H1 (cell line): ENCODE measurements around the gene CORO7. TPM values are rescaled to one million over a fixed set of nuclear protein-coding genes. Genes with fewer than 3 reads are reported as not detected.
A peak's percentile ranks its signal among the peaks of the same experiment; 100 is the strongest.

Source experiments
- GTF2F1 ChIP-seq: IDR thresholded peaks from 2 replicates; pipeline ENCODE4 v1.6.1; 2012; ENCODE audit warnings: low read depth, low read length, improper control_type of control experiment, borderline replicate concordance
- HDAC6 ChIP-seq: IDR thresholded peaks from one replicate; pipeline ENCODE4 v1.7.1; 2012; ENCODE audit warnings: low read depth, mild to moderate bottlenecking, inconsistent platforms, low read length, moderate library complexity
- RAD21 ChIP-seq, 2 experiments: IDR thresholded peaks in 1 of 2; conservative IDR thresholded peaks in 1 of 2; 2 replicates each; pipeline ENCODE4 v1.6.1; 2011; ENCODE audit warnings: low read depth in 2 of 2, low read length in 2 of 2, improper control_type of control experiment in 1 of 2, inconsistent platforms in 1 of 2, mild to moderate bottlenecking in 1 of 2, moderate library complexity in 1 of 2
- RXRA ChIP-seq: IDR thresholded peaks from 2 replicates; pipeline ENCODE4 v1.6.1; 2011; ENCODE audit warnings: low read depth, mild to moderate bottlenecking, low read length, moderate library complexity; ENCODE audit not compliant: insufficient read depth
- SIN3A ChIP-seq, 2 experiments: IDR thresholded peaks in 1 of 2; conservative IDR thresholded peaks in 1 of 2; 2 replicates each; pipeline ENCODE4 v1.6.1; 2011 to 2012; ENCODE audit warnings: low read length in 2 of 2, improper control_type of control experiment in 1 of 2, low read depth in 1 of 2, mild to moderate bottlenecking in 1 of 2
- TAF7 ChIP-seq: optimal IDR thresholded peaks from 2 replicates; pipeline ENCODE3; 2011; ENCODE audit warnings: low read depth, mild to moderate bottlenecking, inconsistent platforms, low read length, moderate library complexity, borderline replicate concordance
- YY1 ChIP-seq: IDR thresholded peaks from 2 replicates; pipeline ENCODE4 v1.6.1; 2011; ENCODE audit warnings: low read depth, mild to moderate bottlenecking, low read length
- polyA plus RNA-seq, 7 experiments: library from polyadenylated mRNA; depleted of rRNA in 3 of 7; stranded (reverse) in 5 of 7; unstranded in 2 of 7; fragments of >200 nt in 5 of 7; fragments of 200-250 nt in 2 of 7; gene quantifications; 1 replicate in 5 of 7; 2 replicates in 1 of 7; 4 replicates in 1 of 7; pipeline versions ENCODE4 v1.2.1 to v1.2.3, GENCODE V29; 2011 to 2013; ENCODE audit warnings: missing spikeins in 2 of 7, mixed read lengths in 2 of 7
- total RNA-seq: library from RNA; stranded (reverse); fragmentation: NEBNext Ultra II Directional; extraction: Animal tissue kit (Norgen Biotek cat#: 25700); gene quantifications from 2 replicates; pipeline ENCODE4 v1.2.1, GENCODE V29; 2021
- TF ChIP-seq, protein P1 (sequence below): fragments of 300-600 bp; sonication (generic); IDR thresholded peaks from 2 replicates; pipeline ENCODE4 v1.7.1; 2012; ENCODE audit warnings: low read length, moderate library complexity, mild to moderate bottlenecking, inconsistent platforms; ENCODE audit not compliant: insufficient replicate concordance

CORO7 gene
- total and polyA plus RNA-seq, 2 of the 8 experiments (the other 6 are each of a cell fraction or from before 2014, with no cell fraction given): 25.2 to 29.8 TPM

DNA sequence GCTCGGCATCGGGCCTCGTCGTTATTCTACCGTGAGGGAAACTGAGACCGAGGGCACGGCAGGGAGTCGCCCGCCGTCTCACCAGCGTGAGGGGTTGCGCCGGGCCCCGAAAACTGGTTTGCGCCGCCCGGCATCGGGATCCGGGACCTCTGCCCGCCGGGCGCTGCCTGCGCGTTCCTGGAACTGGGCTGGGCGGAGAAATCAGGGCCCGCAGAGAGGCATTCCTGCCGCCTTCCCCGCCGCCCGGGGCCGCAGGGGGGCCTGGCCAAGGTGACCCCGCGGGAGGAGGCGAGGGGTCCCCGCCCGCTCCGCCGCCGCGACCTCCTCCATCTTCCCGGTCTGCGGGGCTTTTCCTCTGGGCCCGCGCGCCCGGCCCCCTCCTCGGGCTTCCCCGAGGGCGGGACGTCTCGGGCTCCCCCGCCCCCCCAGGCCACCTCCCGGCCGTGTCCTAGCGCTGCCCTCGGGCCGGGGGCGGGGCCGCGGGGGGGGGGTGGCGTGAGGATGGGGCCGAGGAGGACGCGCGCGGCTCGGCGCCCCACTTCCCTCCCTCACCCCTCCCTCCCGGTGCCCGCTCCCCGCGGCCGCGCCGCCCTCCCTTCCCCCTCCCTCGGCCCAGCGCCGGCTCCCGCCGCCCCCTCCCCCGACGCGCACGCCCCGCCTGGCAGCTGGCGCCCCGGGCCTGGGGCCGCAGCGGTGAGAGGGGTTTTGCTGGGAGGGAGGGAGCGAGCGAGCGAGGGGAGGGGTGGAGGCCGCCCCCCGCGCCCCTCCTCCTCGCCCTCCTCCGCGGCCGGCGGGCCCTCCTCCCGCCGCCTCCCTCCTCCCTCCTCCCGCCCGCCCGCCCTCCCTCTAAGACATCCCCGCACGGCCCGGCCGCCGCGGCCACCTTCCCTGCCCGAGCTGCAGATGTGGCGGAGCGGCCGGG lies 100.9 kb downstream of the CORO7 start, which contains the start of gene GLIS2 (continued):
- TF ChIP-seq, protein P1, sequence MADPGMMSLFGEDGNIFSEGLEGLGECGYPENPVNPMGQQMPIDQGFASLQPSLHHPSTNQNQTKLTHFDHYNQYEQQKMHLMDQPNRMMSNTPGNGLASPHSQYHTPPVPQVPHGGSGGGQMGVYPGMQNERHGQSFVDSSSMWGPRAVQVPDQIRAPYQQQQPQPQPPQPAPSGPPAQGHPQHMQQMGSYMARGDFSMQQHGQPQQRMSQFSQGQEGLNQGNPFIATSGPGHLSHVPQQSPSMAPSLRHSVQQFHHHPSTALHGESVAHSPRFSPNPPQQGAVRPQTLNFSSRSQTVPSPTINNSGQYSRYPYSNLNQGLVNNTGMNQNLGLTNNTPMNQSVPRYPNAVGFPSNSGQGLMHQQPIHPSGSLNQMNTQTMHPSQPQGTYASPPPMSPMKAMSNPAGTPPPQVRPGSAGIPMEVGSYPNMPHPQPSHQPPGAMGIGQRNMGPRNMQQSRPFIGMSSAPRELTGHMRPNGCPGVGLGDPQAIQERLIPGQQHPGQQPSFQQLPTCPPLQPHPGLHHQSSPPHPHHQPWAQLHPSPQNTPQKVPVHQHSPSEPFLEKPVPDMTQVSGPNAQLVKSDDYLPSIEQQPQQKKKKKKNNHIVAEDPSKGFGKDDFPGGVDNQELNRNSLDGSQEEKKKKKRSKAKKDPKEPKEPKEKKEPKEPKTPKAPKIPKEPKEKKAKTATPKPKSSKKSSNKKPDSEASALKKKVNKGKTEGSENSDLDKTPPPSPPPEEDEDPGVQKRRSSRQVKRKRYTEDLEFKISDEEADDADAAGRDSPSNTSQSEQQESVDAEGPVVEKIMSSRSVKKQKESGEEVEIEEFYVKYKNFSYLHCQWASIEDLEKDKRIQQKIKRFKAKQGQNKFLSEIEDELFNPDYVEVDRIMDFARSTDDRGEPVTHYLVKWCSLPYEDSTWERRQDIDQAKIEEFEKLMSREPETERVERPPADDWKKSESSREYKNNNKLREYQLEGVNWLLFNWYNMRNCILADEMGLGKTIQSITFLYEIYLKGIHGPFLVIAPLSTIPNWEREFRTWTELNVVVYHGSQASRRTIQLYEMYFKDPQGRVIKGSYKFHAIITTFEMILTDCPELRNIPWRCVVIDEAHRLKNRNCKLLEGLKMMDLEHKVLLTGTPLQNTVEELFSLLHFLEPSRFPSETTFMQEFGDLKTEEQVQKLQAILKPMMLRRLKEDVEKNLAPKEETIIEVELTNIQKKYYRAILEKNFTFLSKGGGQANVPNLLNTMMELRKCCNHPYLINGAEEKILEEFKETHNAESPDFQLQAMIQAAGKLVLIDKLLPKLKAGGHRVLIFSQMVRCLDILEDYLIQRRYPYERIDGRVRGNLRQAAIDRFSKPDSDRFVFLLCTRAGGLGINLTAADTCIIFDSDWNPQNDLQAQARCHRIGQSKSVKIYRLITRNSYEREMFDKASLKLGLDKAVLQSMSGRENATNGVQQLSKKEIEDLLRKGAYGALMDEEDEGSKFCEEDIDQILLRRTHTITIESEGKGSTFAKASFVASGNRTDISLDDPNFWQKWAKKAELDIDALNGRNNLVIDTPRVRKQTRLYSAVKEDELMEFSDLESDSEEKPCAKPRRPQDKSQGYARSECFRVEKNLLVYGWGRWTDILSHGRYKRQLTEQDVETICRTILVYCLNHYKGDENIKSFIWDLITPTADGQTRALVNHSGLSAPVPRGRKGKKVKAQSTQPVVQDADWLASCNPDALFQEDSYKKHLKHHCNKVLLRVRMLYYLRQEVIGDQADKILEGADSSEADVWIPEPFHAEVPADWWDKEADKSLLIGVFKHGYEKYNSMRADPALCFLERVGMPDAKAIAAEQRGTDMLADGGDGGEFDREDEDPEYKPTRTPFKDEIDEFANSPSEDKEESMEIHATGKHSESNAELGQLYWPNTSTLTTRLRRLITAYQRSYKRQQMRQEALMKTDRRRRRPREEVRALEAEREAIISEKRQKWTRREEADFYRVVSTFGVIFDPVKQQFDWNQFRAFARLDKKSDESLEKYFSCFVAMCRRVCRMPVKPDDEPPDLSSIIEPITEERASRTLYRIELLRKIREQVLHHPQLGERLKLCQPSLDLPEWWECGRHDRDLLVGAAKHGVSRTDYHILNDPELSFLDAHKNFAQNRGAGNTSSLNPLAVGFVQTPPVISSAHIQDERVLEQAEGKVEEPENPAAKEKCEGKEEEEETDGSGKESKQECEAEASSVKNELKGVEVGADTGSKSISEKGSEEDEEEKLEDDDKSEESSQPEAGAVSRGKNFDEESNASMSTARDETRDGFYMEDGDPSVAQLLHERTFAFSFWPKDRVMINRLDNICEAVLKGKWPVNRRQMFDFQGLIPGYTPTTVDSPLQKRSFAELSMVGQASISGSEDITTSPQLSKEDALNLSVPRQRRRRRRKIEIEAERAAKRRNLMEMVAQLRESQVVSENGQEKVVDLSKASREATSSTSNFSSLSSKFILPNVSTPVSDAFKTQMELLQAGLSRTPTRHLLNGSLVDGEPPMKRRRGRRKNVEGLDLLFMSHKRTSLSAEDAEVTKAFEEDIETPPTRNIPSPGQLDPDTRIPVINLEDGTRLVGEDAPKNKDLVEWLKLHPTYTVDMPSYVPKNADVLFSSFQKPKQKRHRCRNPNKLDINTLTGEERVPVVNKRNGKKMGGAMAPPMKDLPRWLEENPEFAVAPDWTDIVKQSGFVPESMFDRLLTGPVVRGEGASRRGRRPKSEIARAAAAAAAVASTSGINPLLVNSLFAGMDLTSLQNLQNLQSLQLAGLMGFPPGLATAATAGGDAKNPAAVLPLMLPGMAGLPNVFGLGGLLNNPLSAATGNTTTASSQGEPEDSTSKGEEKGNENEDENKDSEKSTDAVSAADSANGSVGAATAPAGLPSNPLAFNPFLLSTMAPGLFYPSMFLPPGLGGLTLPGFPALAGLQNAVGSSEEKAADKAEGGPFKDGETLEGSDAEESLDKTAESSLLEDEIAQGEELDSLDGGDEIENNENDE: no peak
- no peak for TF ChIP-seq RXRA
- no peak for TF ChIP-seq GTF2F1
- peak; percentile 41 for TF ChIP-seq TAF7
- no peak for TF ChIP-seq SIN3A (conservative IDR thresholded peaks at IDR 0.05 in 1 of 2, IDR thresholded peaks at IDR 0.05 in 1 of 2; ENCODE audit: low read depth in 1 of 2, low read length in 2 of 2)
- no peak for TF ChIP-seq RAD21 (IDR thresholded peaks at IDR 0.05 in 1 of 2, conservative IDR thresholded peaks at IDR 0.05 in 1 of 2; ENCODE audit: low read depth in 2 of 2, low read length in 2 of 2)
- no peak for TF ChIP-seq HDAC6
- no peak for TF ChIP-seq YY1
- TF ChIP-seq, all 59 proteins: peak for 5
